ENCODE results near the gene KLF15. TPM values are rescaled to one million over a fixed set of nuclear protein-coding genes. Genes with fewer than 3 reads are reported as not detected.

KLF15 gene
- total and polyA plus RNA-seq, 2 donors: 1.6 to 57.3 TPM

- Histone ChIP-seq H3K36me3 (ENCODE audit: insufficient read depth) (no peaks in the 10 kb centered on the region), H3K4me3 (ENCODE audit: low read depth, low read length) (no peak overlapping the region), H3K4me1 (ENCODE audit: insufficient read depth) (no peaks in the 10 kb centered on the region), H3K27ac (ENCODE audit: low read depth) (no peak overlapping the region)
- no peak for DNase-seq (ENCODE audit: extremely low spot score)
- 92% methylated on average over 10 of the region's 10 CpGs for WGBS
Measured at GRCh38 chr3:126351086-126351770, 6.0 kb downstream of the KLF15 start.

GRCh38 chr3:126350502-126351085 is 6.6 kb downstream of the KLF15 start:
- no peak overlapping the region for H3K27ac ChIP-seq (ENCODE audit: low read depth)
- no peak for DNase-seq (ENCODE audit: extremely low spot score)
- WGBS: 92% methylated on average over 9 of the region's 9 CpGs
- H3K36me3 ChIP-seq (ENCODE audit: insufficient read depth): no peaks in the 10 kb centered on the region
- H3K4me1 ChIP-seq (ENCODE audit: insufficient read depth): no peaks in the 10 kb centered on the region
- H3K4me3 ChIP-seq (ENCODE audit: low read depth, low read length): no peak overlapping the region

- WGBS: 71% methylated on average over 15 of the region's 15 CpGs
- no peaks in the 10 kb centered on the region for H3K36me3 ChIP-seq (ENCODE audit: insufficient read depth)
- no peak overlapping the region for H3K4me3 ChIP-seq (ENCODE audit: low read depth, low read length)
- H3K4me1 ChIP-seq (ENCODE audit: insufficient read depth): no peaks in the 10 kb centered on the region
- no peak overlapping the region for H3K27ac ChIP-seq (ENCODE audit: low read depth)
- no peak for DNase-seq (ENCODE audit: extremely low spot score)
Measured at GRCh38 chr3:126349611-126350501, 7.4 kb downstream of the KLF15 start.

- Histone ChIP-seq H3K36me3 (ENCODE audit: insufficient read depth) (no peaks in the 10 kb centered on the region), H3K4me1 (ENCODE audit: insufficient read depth) (no peaks in the 10 kb centered on the region), H3K27ac (ENCODE audit: low read depth) (no peak overlapping the region), H3K4me3 (ENCODE audit: low read depth, low read length) (no peak overlapping the region)
- no peak for DNase-seq (ENCODE audit: extremely low spot score)
- 93% methylated on average over 6 of the region's 6 CpGs for WGBS
Measured at GRCh38 chr3:126349071-126349470, 8.1 kb downstream of the KLF15 start.

GRCh38 chr3:126348308-126348920 is 8.8 kb downstream of the KLF15 start:
- no peak for DNase-seq (ENCODE audit: extremely low spot score)
- Histone ChIP-seq H3K27ac (ENCODE audit: low read depth) (no peak overlapping the region), H3K36me3 (ENCODE audit: insufficient read depth) (no peaks in the 10 kb centered on the region), H3K4me1 (ENCODE audit: insufficient read depth) (no peaks in the 10 kb centered on the region), H3K4me3 (ENCODE audit: low read depth, low read length) (no peak overlapping the region)
- 92% methylated on average over 12 of the region's 12 CpGs for WGBS

- H3K4me1 ChIP-seq (ENCODE audit: insufficient read depth): no peaks in the 10 kb centered on the region
- 78% methylated on average over 8 of the region's 8 CpGs for WGBS
- H3K4me3 ChIP-seq (ENCODE audit: low read depth, low read length): no peak overlapping the region
- DNase-seq (ENCODE audit: extremely low spot score): no peak
- no peaks in the 10 kb centered on the region for H3K36me3 ChIP-seq (ENCODE audit: insufficient read depth)
- no peak overlapping the region for H3K27ac ChIP-seq (ENCODE audit: low read depth)
Measured at GRCh38 chr3:126347543-126348161, 9.6 kb downstream of the KLF15 start.

- 94% methylated on average over 2 of the region's 2 CpGs for WGBS
- H3K36me3 ChIP-seq (ENCODE audit: insufficient read depth): no peaks in the 10 kb centered on the region
- no peak overlapping the region for H3K4me3 ChIP-seq (ENCODE audit: low read depth, low read length)
- H3K4me1 ChIP-seq (ENCODE audit: insufficient read depth): no peaks in the 10 kb centered on the region
- H3K27ac ChIP-seq (ENCODE audit: low read depth): no peak overlapping the region
- DNase-seq (ENCODE audit: extremely low spot score): no peak
Measured at GRCh38 chr3:126346466-126346865, 10.7 kb downstream of the KLF15 start.

- no peak overlapping the region for H3K27ac ChIP-seq (ENCODE audit: low read depth)
- no peak for DNase-seq (ENCODE audit: extremely low spot score)
Measured at GRCh38 chr3:126345641-126346460, 11.4 kb downstream of the KLF15 start.

GRCh38 chr3:126345231-126345630 is 12.0 kb downstream of the KLF15 start:
- Histone ChIP-seq H3K27ac (ENCODE audit: low read depth) (no peak overlapping the region), H3K4me3 (ENCODE audit: low read depth, low read length) (no peak overlapping the region), H3K4me1 (ENCODE audit: insufficient read depth) (no peaks in the 10 kb centered on the region), H3K36me3 (ENCODE audit: insufficient read depth) (no peaks in the 10 kb centered on the region)
- 93% methylated on average over 7 of the region's 7 CpGs for WGBS
- DNase-seq (ENCODE audit: extremely low spot score): no peak

More at GRCh38 chr3:126345641-126346460, 11.4 kb downstream of the KLF15 start:
- Histone ChIP-seq H3K4me1 (ENCODE audit: insufficient read depth) (no peaks in the 10 kb centered on the region), H3K4me3 (ENCODE audit: low read depth, low read length) (no peak overlapping the region), H3K36me3 (ENCODE audit: insufficient read depth) (no peaks in the 10 kb centered on the region)
- WGBS: 98% methylated on average over 5 of the region's 5 CpGs

GRCh38 chr3:126344380-126345041 is 12.7 kb downstream of the KLF15 start:
- no peak overlapping the region for H3K27ac ChIP-seq (ENCODE audit: low read depth)
- H3K36me3 ChIP-seq (ENCODE audit: insufficient read depth): no peaks in the 10 kb centered on the region
- DNase-seq (ENCODE audit: extremely low spot score): no peak
- H3K4me1 ChIP-seq (ENCODE audit: insufficient read depth): no peaks in the 10 kb centered on the region
- no peak overlapping the region for H3K4me3 ChIP-seq (ENCODE audit: low read depth, low read length)
- 92% methylated on average over 9 of the region's 9 CpGs for WGBS

- Histone ChIP-seq H3K4me1 (ENCODE audit: insufficient read depth) (no peaks in the 10 kb centered on the region), H3K27ac (ENCODE audit: low read depth) (no peak overlapping the region), H3K4me3 (ENCODE audit: low read depth, low read length) (no peak overlapping the region), H3K36me3 (ENCODE audit: insufficient read depth) (no peaks in the 10 kb centered on the region)
- WGBS: 94% methylated on average over 32 of the region's 32 CpGs
- no peak for DNase-seq (ENCODE audit: extremely low spot score)
Measured at GRCh38 chr3:126343649-126344035, 13.6 kb downstream of the KLF15 start.

GRCh38 chr3:126342991-126343648 is 14.1 kb downstream of the KLF15 start:
- H3K27ac ChIP-seq (ENCODE audit: low read depth): no peak overlapping the region
- no peaks in the 10 kb centered on the region for H3K36me3 ChIP-seq (ENCODE audit: insufficient read depth)
- H3K4me1 ChIP-seq (ENCODE audit: insufficient read depth): no peaks in the 10 kb centered on the region
- 67% methylated on average over 19 of the region's 20 CpGs for WGBS
- no peak for DNase-seq (ENCODE audit: extremely low spot score)
- H3K4me3 ChIP-seq (ENCODE audit: low read depth, low read length): no peak overlapping the region
